ENCODE data around the gene DDX6. TPM values are rescaled to one million over a fixed set of nuclear protein-coding genes. Genes with fewer than 3 reads are reported as not detected.

DDX6 gene
- total and polyA plus RNA-seq, 9 of the 15 experiments (the other 6 are each of a cell fraction or from before 2014, with no cell fraction given): 10.0 to 102 (median 58.2) TPM

DNA sequence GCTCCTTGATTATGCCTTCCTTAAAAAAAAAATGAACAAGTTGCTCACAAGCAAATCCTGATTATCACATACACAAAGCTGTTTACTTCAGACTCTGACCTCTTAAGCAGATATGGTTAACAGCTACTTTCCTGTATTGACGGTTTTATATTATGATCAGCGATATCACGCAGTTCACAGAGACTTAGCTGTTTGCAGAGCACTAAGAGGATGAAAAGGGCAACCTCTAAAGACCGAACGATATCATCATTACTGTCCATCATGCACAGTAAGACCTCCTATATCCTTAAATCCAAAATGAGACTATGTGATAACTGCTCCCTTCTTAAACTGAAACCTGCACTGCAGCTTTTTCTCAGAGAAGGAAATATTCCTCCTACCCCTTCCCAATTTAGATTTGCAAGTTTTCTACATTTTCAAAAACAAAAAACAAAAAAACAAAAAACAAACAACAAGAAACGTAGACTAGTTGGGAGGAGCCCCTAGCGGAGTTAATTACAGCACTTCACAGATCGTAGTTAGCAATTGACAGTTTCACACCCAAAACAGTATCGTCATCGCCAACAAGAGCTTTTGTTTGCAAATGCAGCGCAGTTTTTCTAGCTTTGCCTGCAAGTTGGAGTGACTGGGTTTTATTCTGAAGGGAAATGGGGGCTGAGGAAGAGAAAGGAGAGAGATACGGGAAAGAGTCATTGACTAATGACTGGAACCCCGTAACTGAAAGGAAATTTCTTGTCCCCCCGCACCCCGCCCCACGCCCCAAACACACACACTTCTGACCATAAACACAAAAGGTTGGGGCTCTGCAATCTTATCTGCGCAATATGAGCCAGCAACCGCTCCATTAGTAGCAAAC, 1.2 kb downstream of the DDX6 start (continued):
- TF ChIP-seq MBD2 (IDR thresholded peaks at IDR 0.05; ENCODE audit: borderline replicate concordance, low read depth) (0 out of 2 replicates have a peak, but pooled peaks have one; percentile 18), GTF2F1 (IDR thresholded peaks at IDR 0.05; ENCODE audit: low read depth, low read length) (no peak), ZNF764 (CRISPR knock-in tag; IDR thresholded peaks at IDR 0.05; ENCODE audit: low read depth) (no peak), ATF7 (IDR thresholded peaks at IDR 0.05) (peak; percentile 25; the same call in 1 of the 2 replicates), POLR2G (IDR thresholded peaks at IDR 0.05; ENCODE audit: low read depth, low read length) (no peak), SMC3 (conservative IDR thresholded peaks at IDR 0.05; ENCODE audit: insufficient read depth, low read depth, low read length) (no peak), NFYB (IDR thresholded peaks at IDR 0.05; ENCODE audit: extremely low read depth, insufficient read length) (no peak), NFRKB (IDR thresholded peaks at IDR 0.05; ENCODE audit: low read depth) (no peak), GATAD2B (IDR thresholded peaks at IDR 0.05; ENCODE audit: borderline replicate concordance) (no peak), DPF2 (IDR thresholded peaks at IDR 0.05) (no peak), MIER1 (IDR thresholded peaks at IDR 0.05; ENCODE audit: low read depth) (peak; percentile 26; the same call in 1 of the 2 replicates), SP1 (CRISPR knock-in tag; IDR thresholded peaks at IDR 0.05) (peak; percentile 19; the same call in 1 of the 2 replicates), RBM15 (IDR thresholded peaks at IDR 0.05; ENCODE audit: insufficient read depth, low read length) (no peak), NFE2 (IDR thresholded peaks at IDR 0.05; ENCODE audit: low read depth) (0 out of 2 replicates have a peak, but pooled peaks have one; percentile 26), MTA2 (IDR thresholded peaks at IDR 0.05; ENCODE audit: low read depth) (no peak), PRDM10 (IDR thresholded peaks at IDR 0.05; ENCODE audit: partially characterized antibody) (no peak), MEF2A (IDR thresholded peaks at IDR 0.05; ENCODE audit: control insufficient read depth, low read depth, low read length) (no peak), ZNF134 (CRISPR knock-in tag; conservative IDR thresholded peaks at IDR 0.05) (no peak), ZKSCAN3 (CRISPR knock-in tag; IDR thresholded peaks at IDR 0.05) (no peak), RFX1 (IDR thresholded peaks at IDR 0.05) (no peak), ATF3 (IDR thresholded peaks at IDR 0.05) (peak; percentile 29; the same call in 1 of the 2 replicates), ATF3 (CRISPR knock-in tag; conservative IDR thresholded peaks at IDR 0.05) (no peak; the same call in 1 of the 2 replicates), SAP30 (IDR thresholded peaks at IDR 0.05; ENCODE audit: borderline replicate concordance, insufficient read depth, low read depth, low read length, poor library complexity, severe bottlenecking) (peak; percentile 32)
- TF ChIP-seq, protein P1, sequence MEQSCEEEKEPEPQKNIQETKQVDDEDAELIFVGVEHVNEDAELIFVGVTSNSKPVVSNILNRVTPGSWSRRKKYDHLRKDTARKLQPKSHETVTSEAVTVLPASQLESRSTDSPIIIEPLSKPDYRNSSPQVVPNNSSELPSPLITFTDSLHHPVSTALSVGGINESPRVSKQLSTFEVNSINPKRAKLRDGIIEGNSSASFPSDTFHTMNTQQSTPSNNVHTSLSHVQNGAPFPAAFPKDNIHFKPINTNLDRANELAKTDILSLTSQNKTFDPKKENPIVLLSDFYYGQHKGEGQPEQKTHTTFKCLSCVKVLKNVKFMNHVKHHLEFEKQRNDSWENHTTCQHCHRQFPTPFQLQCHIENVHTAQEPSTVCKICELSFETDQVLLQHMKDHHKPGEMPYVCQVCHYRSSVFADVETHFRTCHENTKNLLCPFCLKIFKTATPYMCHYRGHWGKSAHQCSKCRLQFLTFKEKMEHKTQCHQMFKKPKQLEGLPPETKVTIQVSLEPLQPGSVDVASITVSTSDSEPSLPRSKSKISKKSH (CRISPR knock-in tag; IDR thresholded peaks at IDR 0.05): no peak

Measured in K562 (cell line).